PFSK-1 (cell line): ENCODE results near the gene RSPH1.

Source experiments
- POLR2AphosphoS5 ChIP-seq: IDR thresholded peaks from 2 replicates; pipeline ENCODE4 v1.6.1; 2012; ENCODE audit warnings: low read depth, mild to moderate bottlenecking, control low read depth, low read length, moderate library complexity
- SIN3A ChIP-seq: IDR thresholded peaks from 2 replicates; pipeline ENCODE4 v1.6.1; 2012; ENCODE audit warnings: mild to moderate bottlenecking, low read length, moderate library complexity, borderline replicate concordance; ENCODE audit not compliant: insufficient read depth
- TF ChIP-seq, protein P1 (sequence below), 2 experiments: IDR thresholded peaks; 2 replicates each; pipeline versions ENCODE4 v1.6.1 to v1.8.0; 2011 to 2012; ENCODE audit warnings: low read depth in 2 of 2, low read length in 2 of 2, control low read depth in 1 of 2, inconsistent platforms in 1 of 2, mild to moderate bottlenecking in 1 of 2, moderate library complexity in 1 of 2; ENCODE audit not compliant: insufficient read depth in 1 of 2

DNA sequence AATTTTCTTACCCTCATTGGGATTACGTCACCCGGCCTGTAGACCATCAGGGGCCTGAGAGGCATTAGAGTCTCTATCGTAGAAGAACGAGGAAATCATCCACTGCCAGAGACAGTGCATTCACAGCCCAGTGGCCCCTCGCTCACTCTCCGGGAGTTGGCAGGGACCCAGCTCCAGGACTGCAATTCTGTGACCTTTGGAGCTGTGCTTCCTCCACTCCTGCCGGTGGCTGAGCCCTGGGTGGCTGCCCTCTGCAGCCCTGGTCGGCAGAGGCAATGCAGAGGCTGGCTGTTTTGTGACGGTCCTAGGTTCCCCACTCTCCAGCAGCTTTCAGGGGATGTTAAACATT lies 30.3 kb upstream of the RSPH1 start:
- TF ChIP-seq, protein P1, sequence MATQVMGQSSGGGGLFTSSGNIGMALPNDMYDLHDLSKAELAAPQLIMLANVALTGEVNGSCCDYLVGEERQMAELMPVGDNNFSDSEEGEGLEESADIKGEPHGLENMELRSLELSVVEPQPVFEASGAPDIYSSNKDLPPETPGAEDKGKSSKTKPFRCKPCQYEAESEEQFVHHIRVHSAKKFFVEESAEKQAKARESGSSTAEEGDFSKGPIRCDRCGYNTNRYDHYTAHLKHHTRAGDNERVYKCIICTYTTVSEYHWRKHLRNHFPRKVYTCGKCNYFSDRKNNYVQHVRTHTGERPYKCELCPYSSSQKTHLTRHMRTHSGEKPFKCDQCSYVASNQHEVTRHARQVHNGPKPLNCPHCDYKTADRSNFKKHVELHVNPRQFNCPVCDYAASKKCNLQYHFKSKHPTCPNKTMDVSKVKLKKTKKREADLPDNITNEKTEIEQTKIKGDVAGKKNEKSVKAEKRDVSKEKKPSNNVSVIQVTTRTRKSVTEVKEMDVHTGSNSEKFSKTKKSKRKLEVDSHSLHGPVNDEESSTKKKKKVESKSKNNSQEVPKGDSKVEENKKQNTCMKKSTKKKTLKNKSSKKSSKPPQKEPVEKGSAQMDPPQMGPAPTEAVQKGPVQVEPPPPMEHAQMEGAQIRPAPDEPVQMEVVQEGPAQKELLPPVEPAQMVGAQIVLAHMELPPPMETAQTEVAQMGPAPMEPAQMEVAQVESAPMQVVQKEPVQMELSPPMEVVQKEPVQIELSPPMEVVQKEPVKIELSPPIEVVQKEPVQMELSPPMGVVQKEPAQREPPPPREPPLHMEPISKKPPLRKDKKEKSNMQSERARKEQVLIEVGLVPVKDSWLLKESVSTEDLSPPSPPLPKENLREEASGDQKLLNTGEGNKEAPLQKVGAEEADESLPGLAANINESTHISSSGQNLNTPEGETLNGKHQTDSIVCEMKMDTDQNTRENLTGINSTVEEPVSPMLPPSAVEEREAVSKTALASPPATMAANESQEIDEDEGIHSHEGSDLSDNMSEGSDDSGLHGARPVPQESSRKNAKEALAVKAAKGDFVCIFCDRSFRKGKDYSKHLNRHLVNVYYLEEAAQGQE (IDR thresholded peaks at IDR 0.05; ENCODE audit: insufficient read depth in 1 of 2, low read depth in 2 of 2, low read length in 2 of 2), result no peak
- TF ChIP-seq POLR2AphosphoS5, result no peak
- no peak for TF ChIP-seq SIN3A
